ENCODE measurements around the gene ZMYND15. TPM values are rescaled to one million over a fixed set of nuclear protein-coding genes. Genes with fewer than 3 reads are reported as not detected.

The ZMYND15 gene
- polyA plus RNA-seq, 1 experiment = 0.13 TPM

DNA sequence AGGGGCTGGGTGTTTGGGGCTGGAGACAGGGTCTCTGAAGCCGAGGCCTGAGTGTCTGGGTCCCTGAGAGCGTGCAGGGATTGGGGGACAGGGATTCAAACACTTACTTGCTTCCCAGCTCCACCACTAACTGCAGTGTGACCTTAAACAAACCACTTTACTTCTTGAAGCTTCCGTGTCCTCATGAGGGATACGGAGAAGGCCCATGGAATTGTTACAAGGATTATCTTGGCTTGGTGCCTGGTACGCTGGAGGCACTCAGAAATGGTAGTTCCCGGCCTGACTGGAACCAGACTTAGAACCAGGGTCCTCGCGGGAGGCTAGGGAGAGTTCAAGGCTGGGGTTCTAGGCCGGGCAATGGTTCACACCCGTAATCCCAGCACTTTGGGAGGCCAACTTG lies 3.0 kb downstream of the ZMYND15 start:
- CTCF ChIA-PET = no interaction called here
- Histone ChIP-seq H3K36me3 (ENCODE audit: control insufficient read depth, insufficient read depth, low read length) (no peaks in the 10 kb centered on the region), H3K4me3 (ENCODE audit: low read depth, low read length) (no peak overlapping the region), H3K27me3 (ENCODE audit: control insufficient read depth, insufficient read depth, low read length) (peaks cover 26% of the 10 kb centered on the region)
- TF ChIP-seq, protein P1, sequence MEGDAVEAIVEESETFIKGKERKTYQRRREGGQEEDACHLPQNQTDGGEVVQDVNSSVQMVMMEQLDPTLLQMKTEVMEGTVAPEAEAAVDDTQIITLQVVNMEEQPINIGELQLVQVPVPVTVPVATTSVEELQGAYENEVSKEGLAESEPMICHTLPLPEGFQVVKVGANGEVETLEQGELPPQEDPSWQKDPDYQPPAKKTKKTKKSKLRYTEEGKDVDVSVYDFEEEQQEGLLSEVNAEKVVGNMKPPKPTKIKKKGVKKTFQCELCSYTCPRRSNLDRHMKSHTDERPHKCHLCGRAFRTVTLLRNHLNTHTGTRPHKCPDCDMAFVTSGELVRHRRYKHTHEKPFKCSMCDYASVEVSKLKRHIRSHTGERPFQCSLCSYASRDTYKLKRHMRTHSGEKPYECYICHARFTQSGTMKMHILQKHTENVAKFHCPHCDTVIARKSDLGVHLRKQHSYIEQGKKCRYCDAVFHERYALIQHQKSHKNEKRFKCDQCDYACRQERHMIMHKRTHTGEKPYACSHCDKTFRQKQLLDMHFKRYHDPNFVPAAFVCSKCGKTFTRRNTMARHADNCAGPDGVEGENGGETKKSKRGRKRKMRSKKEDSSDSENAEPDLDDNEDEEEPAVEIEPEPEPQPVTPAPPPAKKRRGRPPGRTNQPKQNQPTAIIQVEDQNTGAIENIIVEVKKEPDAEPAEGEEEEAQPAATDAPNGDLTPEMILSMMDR (IDR thresholded peaks at IDR 0.05; ENCODE audit: insufficient read depth, low read depth, low read length) = no peak
- POLR2A ChIA-PET = no interaction called here
- DNase-seq (ENCODE audit: low read depth) = no peak

DNA sequence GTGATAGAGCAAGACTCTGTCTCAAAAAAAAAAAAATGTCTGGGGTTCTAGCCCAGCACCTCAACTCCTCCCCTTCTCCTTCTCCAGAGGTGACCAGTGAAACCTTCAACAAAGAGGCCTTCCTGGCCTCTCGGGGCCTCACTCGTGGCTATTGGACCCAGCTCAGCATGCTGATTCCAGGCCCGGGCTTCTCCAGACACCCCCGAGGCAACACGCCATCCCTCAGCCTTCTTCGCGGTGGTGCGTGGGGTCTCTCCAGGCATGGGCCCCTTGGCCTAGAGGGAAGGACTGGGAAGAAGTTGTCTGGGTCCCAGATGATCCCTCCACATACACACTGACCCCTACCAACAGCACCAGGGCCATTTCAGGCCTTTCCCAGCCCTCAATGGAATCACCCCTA lies 3.6 kb downstream of the ZMYND15 start:
- H3K36me3 ChIP-seq (ENCODE audit: control insufficient read depth, insufficient read depth, low read length) = no peaks in the 10 kb centered on the region
- POLR2A ChIA-PET = no interaction called here
- no peak overlapping the region for H3K4me3 ChIP-seq (ENCODE audit: low read depth, low read length)
- TF ChIP-seq, protein P1 (IDR thresholded peaks at IDR 0.05; ENCODE audit: insufficient read depth, low read depth, low read length) = no peak
- CTCF ChIA-PET = interaction anchor here (0.7 kb wide), 1 partner anchor 138 kb away, joined by 3 read pairs; no protein-coding TSS in a partner anchor
- no peak for DNase-seq (ENCODE audit: low read depth)
- peaks cover 28% of the 10 kb centered on the region for H3K27me3 ChIP-seq (ENCODE audit: control insufficient read depth, insufficient read depth, low read length)

DNA sequence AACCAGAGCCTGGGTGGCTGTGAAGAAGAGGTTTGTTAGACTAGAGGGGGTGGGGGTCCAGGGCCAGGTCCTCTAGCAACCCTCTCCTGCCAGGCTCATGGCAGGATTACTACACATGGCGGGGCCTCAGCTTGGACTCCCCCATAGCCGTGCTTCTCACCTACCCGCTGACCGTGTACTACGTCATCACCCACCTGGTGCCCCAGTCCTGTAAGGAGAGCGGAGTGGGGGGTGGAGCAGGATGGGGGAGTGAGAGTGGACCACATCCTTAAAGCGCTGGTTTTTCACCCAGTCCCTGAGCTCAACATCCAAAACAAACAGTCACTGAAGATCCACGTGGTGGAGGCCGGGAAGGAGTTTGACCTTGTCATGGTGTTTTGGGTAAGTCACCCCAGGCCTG lies 4.3 kb downstream of the ZMYND15 start:
- Histone ChIP-seq H3K4me3 (ENCODE audit: low read depth, low read length) (no peak overlapping the region), H3K27me3 (ENCODE audit: control insufficient read depth, insufficient read depth, low read length) (peaks cover 24% of the 10 kb centered on the region), H3K36me3 (ENCODE audit: control insufficient read depth, insufficient read depth, low read length) (no peaks in the 10 kb centered on the region)
- DNase-seq (ENCODE audit: low read depth) = no peak
- ChIA-PET POLR2A (no interaction called here), CTCF (interaction anchor here (0.7 to 1.5 kb wide), 4 partner anchors 25 to 146 kb away, joined by 3 read pairs; partner anchors contain the start of gene VMO1)
- TF ChIP-seq, protein P1 (IDR thresholded peaks at IDR 0.05; ENCODE audit: insufficient read depth, low read depth, low read length) = no peak

DNA sequence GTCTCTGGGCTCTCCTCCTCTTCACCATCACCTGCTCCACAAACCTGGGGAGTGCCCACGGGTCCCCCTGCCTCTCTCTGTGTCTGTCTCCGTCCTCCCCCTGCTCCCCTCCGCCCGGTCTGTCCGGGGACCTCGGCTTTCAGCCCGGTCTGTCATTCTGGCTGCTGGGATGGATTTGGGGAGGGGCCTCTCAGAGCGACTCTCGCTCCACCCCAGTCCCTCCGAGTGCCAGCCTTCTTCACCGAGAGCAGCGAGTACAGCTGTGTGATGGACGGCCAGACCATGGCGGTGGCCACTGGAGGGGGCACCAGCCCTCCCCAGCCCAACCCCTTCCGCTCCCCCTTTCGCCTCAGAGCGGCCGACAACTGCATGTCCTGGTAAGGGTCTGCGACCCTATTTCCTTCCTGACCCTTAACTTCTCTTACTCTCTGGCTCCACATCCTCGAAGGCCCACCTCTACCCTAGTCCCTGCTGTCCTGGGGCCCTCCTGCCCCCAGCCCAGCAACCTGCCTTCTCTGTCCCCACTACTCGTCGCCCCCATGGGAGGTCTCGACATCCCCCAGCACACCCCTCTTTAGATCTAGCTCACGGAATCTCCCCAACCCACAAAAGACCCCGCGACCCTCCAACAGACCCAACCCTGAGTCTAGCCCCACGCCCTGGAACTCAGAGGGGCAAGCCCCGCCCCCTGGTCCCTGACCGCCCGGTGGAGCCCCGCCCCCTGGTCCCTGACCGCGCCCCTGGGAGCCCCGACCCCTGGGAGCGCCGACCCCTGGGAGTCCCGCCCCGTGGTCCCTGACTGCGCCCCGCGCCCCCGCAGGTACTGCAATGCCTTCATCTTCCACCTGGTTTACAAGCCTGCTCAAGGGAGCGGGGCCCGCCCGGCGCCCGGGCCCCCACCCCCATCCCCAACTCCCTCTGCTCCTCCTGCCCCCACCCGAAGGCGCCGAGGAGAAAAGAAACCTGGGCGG lies 5.7 kb downstream of the ZMYND15 start:
- TF ChIP-seq, protein P1 (IDR thresholded peaks at IDR 0.05; ENCODE audit: insufficient read depth, low read depth, low read length) = no peak; the same call in 1 of the 2 replicates
- ChIA-PET CTCF (interaction anchor here (1.5 kb wide), 1 partner anchor 41 kb away, joined by 3 read pairs; the partner anchor contains the start of gene VMO1), POLR2A (no interaction called here)
- Histone ChIP-seq H3K27me3 (ENCODE audit: control insufficient read depth, insufficient read depth, low read length) (peaks cover 20% of the 10 kb centered on the region), H3K36me3 (ENCODE audit: control insufficient read depth, insufficient read depth, low read length) (no peaks in the 10 kb centered on the region), H3K4me3 (ENCODE audit: low read depth, low read length) (no peak overlapping the region)
- DNase-seq (ENCODE audit: low read depth) = no peak

DNA sequence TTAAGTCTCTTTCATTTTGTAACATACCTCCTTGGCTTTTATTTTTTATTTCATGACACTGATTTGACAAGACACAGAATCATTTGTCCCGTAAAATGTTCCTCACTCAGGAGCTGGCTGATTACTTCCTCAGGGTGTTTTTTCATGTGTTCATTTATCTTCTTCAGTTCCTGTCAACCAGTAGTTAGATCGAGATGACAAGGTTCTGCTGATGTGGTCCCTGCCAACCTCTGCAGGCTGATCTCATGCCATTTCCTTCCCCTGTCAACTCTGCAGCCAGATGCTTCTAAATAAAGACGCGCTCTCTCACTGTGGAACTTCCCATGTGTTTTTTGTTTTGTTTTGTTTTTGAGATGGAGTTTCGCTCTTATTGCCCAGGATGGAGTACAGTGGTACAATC lies 8.2 kb downstream of the ZMYND15 start:
- no peak for DNase-seq (ENCODE audit: low read depth)
- TF ChIP-seq, protein P1 (IDR thresholded peaks at IDR 0.05; ENCODE audit: insufficient read depth, low read depth, low read length) = no peak
- Histone ChIP-seq H3K4me3 (ENCODE audit: low read depth, low read length) (no peak overlapping the region), H3K36me3 (ENCODE audit: control insufficient read depth, insufficient read depth, low read length) (no peaks in the 10 kb centered on the region), H3K27me3 (ENCODE audit: control insufficient read depth, insufficient read depth, low read length) (peaks cover 17% of the 10 kb centered on the region)
- POLR2A ChIA-PET = no interaction called here
- CTCF ChIA-PET = interaction anchor here (0.8 to 2.1 kb wide), 2 partner anchors 42 to 161 kb away, joined by 3 to 4 read pairs; no protein-coding TSS in a partner anchor
